ENCODE results near the gene PTPRK.

GRCh38 chr6:127951172-127951917 is 569.1 kb downstream of the PTPRK start:
- TF ChIP-seq POLR2A (IDR thresholded peaks at IDR 0.05; ENCODE audit: low read length), result no peak
- TF ChIP-seq GATA1 (IDR thresholded peaks at IDR 0.05; ENCODE audit: low read depth, low read length), result no peak

Data from erythroblast (primary cell).